HG03439 (cell line): Measurements from ENCODE around the gene MED23.

Experiments
- ATAC-seq: cut with Tn5 transposase; IDR thresholded peaks from one replicate; pipeline ENCODE4 v1.9.1; 2021; ENCODE audit warnings: mild to moderate bottlenecking, moderate library complexity; ENCODE audit not compliant: unreplicated experiment

The MED23 gene, protein sequence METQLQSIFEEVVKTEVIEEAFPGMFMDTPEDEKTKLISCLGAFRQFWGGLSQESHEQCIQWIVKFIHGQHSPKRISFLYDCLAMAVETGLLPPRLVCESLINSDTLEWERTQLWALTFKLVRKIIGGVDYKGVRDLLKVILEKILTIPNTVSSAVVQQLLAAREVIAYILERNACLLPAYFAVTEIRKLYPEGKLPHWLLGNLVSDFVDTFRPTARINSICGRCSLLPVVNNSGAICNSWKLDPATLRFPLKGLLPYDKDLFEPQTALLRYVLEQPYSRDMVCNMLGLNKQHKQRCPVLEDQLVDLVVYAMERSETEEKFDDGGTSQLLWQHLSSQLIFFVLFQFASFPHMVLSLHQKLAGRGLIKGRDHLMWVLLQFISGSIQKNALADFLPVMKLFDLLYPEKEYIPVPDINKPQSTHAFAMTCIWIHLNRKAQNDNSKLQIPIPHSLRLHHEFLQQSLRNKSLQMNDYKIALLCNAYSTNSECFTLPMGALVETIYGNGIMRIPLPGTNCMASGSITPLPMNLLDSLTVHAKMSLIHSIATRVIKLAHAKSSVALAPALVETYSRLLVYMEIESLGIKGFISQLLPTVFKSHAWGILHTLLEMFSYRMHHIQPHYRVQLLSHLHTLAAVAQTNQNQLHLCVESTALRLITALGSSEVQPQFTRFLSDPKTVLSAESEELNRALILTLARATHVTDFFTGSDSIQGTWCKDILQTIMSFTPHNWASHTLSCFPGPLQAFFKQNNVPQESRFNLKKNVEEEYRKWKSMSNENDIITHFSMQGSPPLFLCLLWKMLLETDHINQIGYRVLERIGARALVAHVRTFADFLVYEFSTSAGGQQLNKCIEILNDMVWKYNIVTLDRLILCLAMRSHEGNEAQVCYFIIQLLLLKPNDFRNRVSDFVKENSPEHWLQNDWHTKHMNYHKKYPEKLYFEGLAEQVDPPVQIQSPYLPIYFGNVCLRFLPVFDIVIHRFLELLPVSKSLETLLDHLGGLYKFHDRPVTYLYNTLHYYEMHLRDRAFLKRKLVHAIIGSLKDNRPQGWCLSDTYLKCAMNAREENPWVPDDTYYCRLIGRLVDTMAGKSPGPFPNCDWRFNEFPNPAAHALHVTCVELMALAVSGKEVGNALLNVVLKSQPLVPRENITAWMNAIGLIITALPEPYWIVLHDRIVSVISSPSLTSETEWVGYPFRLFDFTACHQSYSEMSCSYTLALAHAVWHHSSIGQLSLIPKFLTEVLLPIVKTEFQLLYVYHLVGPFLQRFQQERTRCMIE (N-terminal part only)

DNA sequence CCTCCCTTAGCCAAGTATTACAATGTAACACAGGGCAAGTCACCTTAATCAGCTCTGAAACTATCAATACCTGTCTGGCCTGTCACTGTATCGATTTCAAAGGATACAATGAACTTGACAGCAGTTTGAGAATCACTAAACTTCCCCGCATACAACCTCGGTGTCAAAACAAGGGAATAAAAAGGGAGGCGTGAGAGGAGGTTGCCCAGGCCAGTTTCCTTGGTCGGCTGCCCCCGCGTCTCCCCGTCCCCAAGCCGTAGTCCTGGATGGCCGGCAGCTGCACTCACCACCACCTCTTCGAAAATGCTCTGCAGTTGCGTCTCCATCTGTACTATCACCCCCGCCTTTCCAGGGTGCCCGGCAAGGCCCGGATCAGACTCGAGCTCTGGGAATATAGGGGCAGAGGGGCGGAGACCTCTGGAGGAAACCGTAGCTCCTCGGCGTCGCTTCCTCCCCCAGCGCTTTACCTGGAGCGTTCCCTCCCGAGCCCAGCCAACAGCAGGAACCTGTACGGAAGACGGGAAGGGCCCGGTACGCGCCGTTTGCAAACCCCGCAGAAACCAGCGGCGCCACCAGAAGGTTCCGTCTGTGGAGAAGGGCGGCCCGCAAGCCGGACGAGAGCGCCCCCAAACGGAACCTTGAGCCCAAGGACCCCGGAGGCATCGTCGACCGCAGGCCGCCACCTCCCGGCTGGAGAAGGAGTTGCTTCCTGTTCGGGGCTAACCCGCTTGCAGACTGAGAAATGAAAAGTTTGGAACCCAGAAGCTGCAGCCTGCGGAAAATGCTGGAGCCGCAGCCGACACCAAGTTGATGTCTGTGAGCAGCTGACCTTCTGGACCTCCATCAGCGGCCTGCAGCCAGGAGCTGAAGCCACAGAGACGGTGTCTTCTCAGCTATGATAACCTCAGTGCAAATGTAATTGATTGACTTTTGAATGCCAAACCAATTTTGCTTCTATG, at the start of gene MED23:
MED23 (minus strand) TSS at position 519 of the 959 bp plus-strand sequence; CDS start at position 326, 193 bp downstream.
- peak; percentile 98 for ATAC-seq

- no peak for ATAC-seq
These were observed 45.1 kb upstream of the MED23 start for GRCh38 chr6:131673184-131673583.

DNA sequence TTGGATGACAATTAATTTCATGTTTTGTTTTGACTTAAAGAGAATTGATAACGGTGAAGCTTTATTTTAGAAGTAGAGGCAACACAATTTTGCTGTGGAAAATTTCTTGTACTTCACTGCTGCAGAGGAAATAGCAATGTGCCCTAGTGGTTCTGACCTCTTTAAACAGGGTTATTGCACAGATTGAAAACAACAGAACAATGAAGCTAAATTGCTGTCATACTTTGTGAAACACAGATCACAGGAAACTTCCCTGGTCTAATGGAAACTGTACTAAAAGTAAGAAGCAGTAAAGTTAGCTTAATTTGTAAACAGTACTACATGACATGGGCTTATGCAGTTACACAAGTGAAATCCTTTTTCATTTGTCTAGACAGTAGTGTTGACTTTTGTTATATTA, 41.8 kb upstream of the MED23 start:
- no peak for ATAC-seq

GRCh38 chr6:131663578-131664165, 35.6 kb upstream of the MED23 start:
- no peak for ATAC-seq

DNA sequence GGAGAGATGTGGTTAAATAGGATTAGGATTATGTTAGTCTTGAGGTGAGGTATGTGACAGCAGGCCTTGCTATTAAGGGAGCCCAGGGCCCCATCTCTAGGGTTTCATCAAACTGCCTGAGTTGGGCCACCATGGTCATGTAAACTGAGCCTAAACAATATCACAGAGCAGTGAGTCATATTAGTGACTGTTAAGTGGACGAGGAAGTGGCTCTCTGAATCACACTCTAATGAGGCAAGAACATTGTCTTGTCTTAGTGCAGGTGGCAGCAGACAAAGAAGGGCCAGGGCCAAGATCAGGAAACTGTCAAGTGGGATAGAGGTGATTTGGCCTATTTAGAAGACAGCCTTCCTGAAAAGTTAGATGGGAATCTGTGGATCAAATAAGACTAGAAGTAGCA, 32.2 kb upstream of the MED23 start:
- no peak for ATAC-seq

DNA sequence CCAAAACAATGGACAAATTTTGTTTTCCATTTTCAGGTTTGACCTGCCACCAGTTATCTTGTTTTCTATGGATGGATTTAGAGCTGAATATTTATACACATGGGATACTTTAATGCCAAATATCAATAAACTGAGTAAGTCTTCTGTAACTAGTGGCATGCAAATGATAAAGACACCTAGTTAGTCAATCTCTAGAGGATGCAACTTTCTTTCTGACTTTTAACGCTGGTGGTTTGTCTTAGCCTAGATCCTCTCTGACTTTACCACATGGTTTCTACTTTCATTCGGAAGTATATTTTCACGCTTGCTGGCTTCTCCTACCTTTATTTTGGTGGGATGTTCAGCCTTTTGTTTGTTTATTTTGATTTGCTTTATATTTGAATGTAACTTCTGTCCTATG, 30.2 kb upstream of the MED23 start:
- no peak for ATAC-seq

- no peak for ATAC-seq
These were observed 29.6 kb upstream of the MED23 start for GRCh38 chr6:131657630-131658111.

DNA sequence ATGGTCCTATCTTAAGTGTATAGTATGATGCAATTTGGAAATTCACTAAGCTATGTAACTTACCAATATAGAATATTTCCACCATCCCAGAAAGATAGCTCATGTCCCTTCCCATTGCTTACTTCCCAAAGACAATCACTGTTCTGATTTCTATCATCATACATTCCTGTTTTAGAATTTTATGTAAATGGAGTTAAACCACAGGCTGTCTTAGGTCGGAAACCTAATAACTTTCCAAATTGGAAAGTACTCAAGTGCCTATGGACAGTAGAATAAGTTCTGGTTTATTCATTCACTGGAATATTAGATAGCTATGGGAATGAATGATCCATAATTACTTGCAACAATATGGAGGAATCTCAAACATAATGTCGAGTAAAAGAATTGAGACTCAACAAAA, 29.2 kb upstream of the MED23 start:
- ATAC-seq: no peak

- ATAC-seq: no peak
These were observed 28.6 kb upstream of the MED23 start for GRCh38 chr6:131656667-131657066.

DNA sequence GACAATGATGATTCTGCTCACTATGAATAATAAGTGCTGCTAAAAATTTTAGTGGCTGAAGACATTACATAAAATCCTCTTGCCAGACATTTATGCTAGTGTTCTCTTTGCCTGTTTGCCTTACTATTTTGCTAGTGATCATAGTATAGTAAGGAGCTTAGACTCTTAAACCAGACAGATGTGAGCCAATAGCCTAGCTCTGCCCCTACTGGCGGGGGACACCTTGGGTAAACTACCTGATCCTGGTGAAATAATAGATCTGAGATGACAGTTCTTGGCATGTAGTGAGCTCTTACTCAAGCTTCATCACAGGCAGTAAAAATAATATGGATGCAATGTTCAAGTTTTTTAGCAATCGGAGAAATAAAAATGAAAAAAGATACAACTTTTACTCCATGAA, 27.9 kb upstream of the MED23 start:
- no peak for ATAC-seq

- no peak for ATAC-seq
These were observed 27.3 kb upstream of the MED23 start for GRCh38 chr6:131655387-131655786.

DNA sequence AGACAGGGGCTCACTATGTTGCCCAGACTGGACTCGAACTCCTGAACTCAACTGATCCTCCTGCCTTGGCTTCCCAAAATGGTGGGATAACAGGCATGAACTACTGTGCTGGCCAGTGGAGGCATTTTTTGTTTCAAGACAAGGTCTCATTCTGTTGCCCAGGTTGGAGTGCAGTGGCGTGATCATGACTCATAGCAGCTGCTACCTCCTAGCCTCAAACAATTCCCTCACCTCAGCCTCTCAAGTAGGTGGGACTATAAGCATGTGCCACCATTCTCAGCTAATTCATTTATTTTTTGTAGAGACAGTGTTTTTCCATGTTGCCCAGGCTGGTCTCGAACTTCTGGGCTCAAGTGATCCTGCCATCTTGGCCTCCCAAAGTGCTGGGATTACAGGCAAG, 26.3 kb upstream of the MED23 start:
- no peak for ATAC-seq

DNA sequence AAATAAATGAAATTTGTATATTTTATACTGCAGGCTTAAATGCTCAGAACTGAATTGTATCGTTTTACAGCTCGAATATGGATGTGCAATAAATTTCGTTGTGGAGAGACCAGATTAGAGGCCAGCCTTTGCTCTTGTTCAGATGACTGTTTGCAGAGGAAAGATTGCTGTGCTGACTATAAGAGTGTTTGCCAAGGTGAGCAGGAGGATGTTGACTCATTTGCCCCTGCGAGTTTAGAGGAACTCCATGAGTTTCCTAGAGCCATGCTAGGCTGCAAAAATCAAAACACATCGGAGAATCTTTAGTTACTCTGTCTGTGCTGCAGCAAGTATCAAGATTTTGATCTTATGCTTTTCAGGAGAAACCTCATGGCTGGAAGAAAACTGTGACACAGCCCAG, 24.4 kb upstream of the MED23 start:
- ATAC-seq: no peak

GRCh38 chr6:131651782-131652181, 23.7 kb upstream of the MED23 start:
- no peak for ATAC-seq

DNA sequence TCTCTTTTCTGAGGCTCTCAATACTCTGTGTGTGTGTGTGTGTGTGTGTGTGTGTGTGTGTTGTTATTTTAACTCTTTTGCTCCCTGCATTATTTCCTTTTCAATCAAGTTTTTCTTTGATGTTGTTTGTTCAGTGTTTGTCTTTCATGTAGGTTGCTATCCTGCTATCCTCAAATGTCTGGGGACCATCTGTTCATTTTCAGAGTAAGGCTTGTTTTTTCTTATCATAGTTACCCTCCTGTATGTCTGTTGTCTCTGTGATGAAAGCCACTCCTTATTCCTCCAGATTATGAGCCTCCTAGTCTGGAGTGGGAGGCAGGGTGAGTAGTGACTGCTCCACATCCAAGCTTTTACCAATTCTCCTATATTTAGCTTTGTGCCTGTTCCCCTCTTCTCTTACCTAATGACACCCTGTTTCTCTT, 18.2 kb upstream of the MED23 start:
- ATAC-seq: no peak

DNA sequence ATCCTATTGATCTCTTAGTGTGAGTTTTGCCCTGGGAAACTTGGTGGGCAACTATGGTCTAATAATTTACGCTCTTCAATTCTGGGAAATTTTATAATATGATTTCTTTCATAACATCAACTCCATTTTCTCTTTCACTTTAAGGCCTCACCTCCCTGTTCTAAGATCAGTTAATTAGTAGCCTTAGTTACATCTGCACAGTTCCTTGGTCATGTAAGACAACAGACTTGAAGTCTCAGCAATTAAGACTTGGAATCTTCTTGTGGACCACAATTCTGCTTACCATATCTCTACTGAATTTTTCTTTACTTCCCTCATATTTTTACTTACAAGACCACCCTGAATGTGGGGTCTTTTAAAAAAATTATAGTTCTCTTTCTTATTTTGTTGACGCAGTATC, 17.8 kb upstream of the MED23 start:
- no peak for ATAC-seq

- no peak for ATAC-seq
These were observed 16.9 kb upstream of the MED23 start for GRCh38 chr6:131644921-131645320.

GRCh38 chr6:131643855-131644460, 15.9 kb upstream of the MED23 start:
- ATAC-seq: no peak

DNA sequence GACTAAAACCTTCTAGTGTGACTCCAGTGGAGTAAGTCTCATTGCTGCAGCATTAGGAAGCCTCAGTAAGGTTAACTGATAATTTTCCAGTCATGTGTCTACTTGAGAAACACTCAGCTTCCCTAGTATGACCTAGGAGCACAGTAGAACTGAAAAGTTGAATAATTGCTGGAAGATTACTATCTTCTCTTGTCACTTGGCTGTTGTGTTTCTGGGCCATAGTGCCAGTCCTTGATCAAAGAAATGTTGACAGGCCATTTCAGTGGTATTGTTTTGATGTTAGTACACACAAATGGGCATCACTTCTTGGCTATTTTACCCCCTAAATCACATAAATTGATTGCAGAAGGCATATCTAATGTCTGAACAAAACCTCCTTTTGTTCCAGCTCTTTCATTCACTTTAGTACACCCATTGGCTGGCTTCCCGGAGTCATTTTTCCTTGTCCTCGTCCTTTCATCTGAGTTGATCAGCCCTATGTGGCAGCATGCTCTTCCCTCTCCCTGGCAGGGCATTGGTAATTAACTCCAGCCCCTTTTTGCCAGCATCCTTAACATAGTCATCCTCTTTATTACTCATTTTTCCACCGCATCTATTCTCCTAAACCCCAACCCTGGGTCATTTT, 15.1 kb upstream of the MED23 start:
- ATAC-seq: no peak
